ENCODE results near the gene EPB41L2.

EPB41L2 gene

GRCh38 chr6:131029626-131030297 is 33.3 kb downstream of the EPB41L2 start:
- Histone ChIP-seq H3K4me1 (no peaks in the 10 kb centered on the region), H3K36me3 (no peaks in the 10 kb centered on the region), H3K9me3 (no peaks in the 10 kb centered on the region), H3K27me3 (no peaks in the 10 kb centered on the region), H3K4me3 (ENCODE audit: low read depth, low read length) (no peak overlapping the region)
- TF ChIP-seq CTCF (IDR thresholded peaks at IDR 0.05; ENCODE audit: low read depth, low read length), result no peak
- no peak for DNase-seq

- no peak overlapping the region for H3K4me3 ChIP-seq (ENCODE audit: low read depth, low read length)
- H3K27me3 ChIP-seq, result no peaks in the 10 kb centered on the region
- no peaks in the 10 kb centered on the region for H3K36me3 ChIP-seq
- no peaks in the 10 kb centered on the region for H3K9me3 ChIP-seq
- no peak for DNase-seq
- H3K4me1 ChIP-seq, result no peaks in the 10 kb centered on the region
- no peak for TF ChIP-seq CTCF (IDR thresholded peaks at IDR 0.05; ENCODE audit: low read depth, low read length)
Observed at GRCh38 chr6:131027326-131027725, 35.7 kb downstream of the EPB41L2 start.

GRCh38 chr6:131026243-131026642 is 36.8 kb downstream of the EPB41L2 start:
- Histone ChIP-seq H3K4me3 (ENCODE audit: low read depth, low read length) (no peak overlapping the region), H3K27me3 (no peaks in the 10 kb centered on the region), H3K36me3 (no peaks in the 10 kb centered on the region), H3K9me3 (no peaks in the 10 kb centered on the region), H3K4me1 (no peaks in the 10 kb centered on the region)
- no peak for DNase-seq
- no peak for TF ChIP-seq CTCF (IDR thresholded peaks at IDR 0.05; ENCODE audit: low read depth, low read length)

GRCh38 chr6:131024565-131024964 is 38.5 kb downstream of the EPB41L2 start:
- TF ChIP-seq CTCF (IDR thresholded peaks at IDR 0.05; ENCODE audit: low read depth, low read length), result no peak
- no peak overlapping the region for H3K4me3 ChIP-seq (ENCODE audit: low read depth, low read length)
- H3K9me3 ChIP-seq, result no peaks in the 10 kb centered on the region
- no peaks in the 10 kb centered on the region for H3K27me3 ChIP-seq
- no peaks in the 10 kb centered on the region for H3K4me1 ChIP-seq
- H3K36me3 ChIP-seq, result no peaks in the 10 kb centered on the region
- DNase-seq, result no peak

DNA sequence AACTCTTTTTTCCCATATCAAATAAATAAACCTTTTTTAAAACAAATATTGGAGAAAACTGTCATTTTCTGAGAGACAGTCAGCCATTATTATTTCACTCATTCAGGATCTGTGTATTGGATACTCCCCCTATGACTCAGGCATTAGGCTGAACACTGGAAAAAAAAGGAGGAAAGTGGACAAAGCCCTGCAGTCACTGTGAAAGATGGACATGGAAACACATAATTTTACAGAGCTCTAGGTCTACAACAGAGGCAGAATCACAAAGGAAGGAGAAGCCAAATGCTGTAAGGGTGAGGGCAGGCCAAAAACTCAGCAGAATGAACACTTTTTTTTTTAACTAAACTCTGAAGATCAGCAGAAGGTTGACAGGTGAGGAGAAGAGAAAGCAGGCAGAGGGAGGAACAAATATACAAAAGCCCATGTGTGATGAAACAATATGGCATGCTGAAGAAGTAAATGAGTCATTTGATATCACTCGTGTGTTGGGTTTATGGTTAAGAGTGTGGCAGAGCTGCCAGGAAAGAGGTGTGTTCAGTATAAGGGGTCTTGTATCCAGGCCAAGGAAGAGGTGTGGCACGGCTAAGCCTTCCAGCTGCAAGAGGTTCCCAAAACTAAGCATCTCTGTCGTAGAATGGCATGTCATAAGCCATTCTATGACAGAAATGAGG is 39.1 kb downstream of the EPB41L2 start:
- Histone ChIP-seq H3K4me3 (ENCODE audit: low read depth, low read length) (no peak overlapping the region), H3K9me3 (no peaks in the 10 kb centered on the region), H3K4me1 (no peaks in the 10 kb centered on the region), H3K36me3 (no peaks in the 10 kb centered on the region), H3K27me3 (no peaks in the 10 kb centered on the region)
- DNase-seq, result no peak
- no peak for TF ChIP-seq CTCF (IDR thresholded peaks at IDR 0.05; ENCODE audit: low read depth, low read length)

- no peak for DNase-seq
- no peaks in the 10 kb centered on the region for H3K9me3 ChIP-seq
- no peak for TF ChIP-seq CTCF (IDR thresholded peaks at IDR 0.05; ENCODE audit: low read depth, low read length)
Observed at GRCh38 chr6:131022691-131023090, 40.4 kb downstream of the EPB41L2 start.

More at GRCh38 chr6:131022691-131023090, 40.4 kb downstream of the EPB41L2 start:
- Histone ChIP-seq H3K4me3 (ENCODE audit: low read depth, low read length) (no peak overlapping the region), H3K36me3 (no peaks in the 10 kb centered on the region), H3K27me3 (no peaks in the 10 kb centered on the region), H3K4me1 (no peaks in the 10 kb centered on the region)

Measured in BE2C (cell line).